ENCODE measurements around the gene POPDC3.

DNA sequence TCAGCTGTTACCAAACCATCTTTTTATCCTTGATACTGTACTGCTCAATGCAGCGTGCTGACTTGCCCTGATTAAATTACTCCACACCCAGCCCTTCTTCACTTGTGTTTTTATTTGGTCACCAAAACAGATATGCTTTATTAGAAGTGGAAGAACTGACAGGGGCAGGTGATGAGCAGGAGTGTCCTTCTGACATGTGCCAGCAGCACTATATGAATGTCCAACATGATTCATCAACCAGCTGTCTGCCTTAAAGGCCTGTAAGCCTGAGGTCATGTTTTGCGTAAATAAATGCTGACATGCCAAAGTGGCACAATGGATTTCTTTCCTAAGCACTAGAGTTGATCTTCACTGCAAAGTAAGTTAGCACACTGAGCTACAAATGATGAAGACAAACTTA, 15.4 kb downstream of the POPDC3 start:
- TF ChIP-seq, protein P1, sequence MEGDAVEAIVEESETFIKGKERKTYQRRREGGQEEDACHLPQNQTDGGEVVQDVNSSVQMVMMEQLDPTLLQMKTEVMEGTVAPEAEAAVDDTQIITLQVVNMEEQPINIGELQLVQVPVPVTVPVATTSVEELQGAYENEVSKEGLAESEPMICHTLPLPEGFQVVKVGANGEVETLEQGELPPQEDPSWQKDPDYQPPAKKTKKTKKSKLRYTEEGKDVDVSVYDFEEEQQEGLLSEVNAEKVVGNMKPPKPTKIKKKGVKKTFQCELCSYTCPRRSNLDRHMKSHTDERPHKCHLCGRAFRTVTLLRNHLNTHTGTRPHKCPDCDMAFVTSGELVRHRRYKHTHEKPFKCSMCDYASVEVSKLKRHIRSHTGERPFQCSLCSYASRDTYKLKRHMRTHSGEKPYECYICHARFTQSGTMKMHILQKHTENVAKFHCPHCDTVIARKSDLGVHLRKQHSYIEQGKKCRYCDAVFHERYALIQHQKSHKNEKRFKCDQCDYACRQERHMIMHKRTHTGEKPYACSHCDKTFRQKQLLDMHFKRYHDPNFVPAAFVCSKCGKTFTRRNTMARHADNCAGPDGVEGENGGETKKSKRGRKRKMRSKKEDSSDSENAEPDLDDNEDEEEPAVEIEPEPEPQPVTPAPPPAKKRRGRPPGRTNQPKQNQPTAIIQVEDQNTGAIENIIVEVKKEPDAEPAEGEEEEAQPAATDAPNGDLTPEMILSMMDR (conservative IDR thresholded peaks at IDR 0.05), result no peak
- no peak for TF ChIP-seq EZH2 (IDR thresholded peaks at IDR 0.05; ENCODE audit: low read depth)

Measured in PC-9 (cell line).